COLO829 (cell line): ENCODE results near the gene PTPRN2.
"Not testable (repeated sequence)": the region's sequence is repeated elsewhere in the genome, so short reads cannot be mapped to it uniquely, and the experiment has no call there.

ENCODE experiments used
- DNase-seq: peaks from one replicate; pipeline ENCODE4 v3.0.0; 2012; ENCODE audit warnings: low spot score

The PTPRN2 gene

GRCh38 chr7:158443688-158444483, 143.7 kb downstream of the PTPRN2 start:
- no peak for DNase-seq

GRCh38 chr7:158443014-158443687, 144.5 kb downstream of the PTPRN2 start:
- no peak for DNase-seq

DNA sequence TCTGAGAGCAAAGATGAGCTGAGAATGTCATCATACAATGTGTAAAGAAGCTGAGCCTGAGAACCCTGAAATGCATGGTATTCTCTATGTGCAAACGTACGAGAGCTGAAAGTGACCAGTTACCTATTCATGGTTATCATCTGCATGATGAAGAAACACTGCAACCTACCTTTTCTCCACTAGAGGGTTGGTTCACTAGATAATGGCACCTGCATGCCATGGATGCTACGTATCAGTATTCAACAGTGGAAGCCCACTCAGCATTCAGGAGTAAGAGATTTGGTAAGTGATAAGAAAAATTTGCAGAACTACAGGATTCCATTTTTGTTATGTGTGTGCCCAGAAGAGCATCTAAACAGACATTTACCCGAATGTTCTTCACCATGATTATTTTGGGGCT, 145.4 kb downstream of the PTPRN2 start:
- DNase-seq, result no peak

DNA sequence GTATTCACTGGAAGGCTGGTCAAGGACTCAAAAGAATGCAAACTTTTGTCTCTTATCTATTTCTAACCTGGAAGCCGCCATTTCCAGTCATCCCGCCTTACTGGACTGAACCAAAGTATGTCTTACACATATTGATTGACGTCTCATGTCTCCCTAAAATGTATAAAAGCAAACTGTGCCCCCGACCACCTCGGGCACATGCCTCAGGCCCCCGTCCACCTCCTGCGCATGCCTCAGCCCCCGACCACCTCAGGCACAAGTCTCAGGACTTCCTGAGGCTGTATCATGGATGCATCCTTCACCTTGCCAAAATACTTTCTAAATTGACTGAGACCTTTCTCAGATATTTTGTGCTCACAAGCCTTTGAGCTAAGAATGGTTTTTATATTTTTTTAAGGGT, 148.6 kb downstream of the PTPRN2 start:
- DNase-seq, result no peak

DNA sequence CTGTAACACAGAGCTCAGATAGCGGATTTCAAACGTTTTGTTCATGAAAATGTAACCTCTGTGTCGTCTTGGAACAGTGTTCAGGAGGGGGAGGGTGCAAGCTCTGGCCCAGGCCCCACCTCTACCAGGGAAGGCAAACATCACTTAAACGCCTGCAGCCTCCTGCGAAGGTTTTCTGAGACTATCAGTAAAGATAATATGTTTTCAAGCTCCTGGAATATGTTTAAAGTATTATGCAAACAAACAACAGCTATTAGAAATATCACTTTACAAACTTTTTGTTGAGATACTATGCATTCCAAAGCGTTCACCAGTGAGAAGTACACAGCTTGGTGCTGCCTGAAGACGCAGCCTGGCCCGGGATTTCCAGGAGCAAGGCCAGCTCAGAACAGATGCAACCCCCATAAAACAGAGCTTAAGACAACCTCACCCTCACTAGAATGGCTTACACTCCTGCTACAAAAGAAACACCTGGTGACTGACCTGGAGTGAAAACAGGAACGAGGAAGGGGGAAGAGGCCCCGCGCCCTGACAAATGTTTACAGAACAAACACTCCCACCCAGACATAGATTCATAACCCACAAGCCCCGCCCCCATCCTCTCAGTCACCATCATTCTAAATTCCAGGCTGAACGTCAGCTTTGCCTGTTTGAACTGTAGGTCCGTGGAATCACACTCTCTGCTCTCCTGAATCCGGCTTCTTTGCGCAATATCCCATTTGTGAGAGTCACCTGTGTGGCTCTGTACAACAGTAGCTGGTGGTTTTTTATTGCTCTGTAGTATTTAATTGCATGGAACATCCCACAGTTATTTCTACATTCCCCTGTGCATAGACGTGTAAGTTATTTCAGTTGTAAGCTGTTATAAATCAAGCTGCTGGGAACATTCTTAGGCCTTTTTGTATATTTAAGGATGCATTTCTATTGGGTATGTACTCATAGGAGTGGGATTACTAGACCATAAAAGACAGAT, 155.0 kb downstream of the PTPRN2 start:
- DNase-seq, result no peak

DNA sequence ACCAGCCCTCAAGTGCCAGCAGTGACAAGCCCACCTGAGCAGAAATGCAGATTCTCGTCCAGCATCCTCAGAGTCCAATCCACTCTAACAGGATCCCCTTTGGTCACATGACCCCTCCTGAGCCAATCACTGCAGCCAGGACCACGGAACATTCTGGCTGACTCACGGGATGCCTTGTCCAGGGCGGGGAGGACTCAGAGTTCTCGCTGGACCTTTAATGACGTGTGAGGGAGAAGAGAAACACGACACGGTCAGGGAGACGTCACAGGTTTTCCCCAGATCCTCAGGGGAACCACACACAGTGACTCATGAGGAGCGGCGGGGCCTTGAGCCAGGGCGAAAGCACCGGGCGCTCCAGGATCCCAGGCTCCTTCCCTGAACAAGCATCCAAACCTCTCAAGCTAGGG, 155.7 kb downstream of the PTPRN2 start:
- DNase-seq, result no peak

DNA sequence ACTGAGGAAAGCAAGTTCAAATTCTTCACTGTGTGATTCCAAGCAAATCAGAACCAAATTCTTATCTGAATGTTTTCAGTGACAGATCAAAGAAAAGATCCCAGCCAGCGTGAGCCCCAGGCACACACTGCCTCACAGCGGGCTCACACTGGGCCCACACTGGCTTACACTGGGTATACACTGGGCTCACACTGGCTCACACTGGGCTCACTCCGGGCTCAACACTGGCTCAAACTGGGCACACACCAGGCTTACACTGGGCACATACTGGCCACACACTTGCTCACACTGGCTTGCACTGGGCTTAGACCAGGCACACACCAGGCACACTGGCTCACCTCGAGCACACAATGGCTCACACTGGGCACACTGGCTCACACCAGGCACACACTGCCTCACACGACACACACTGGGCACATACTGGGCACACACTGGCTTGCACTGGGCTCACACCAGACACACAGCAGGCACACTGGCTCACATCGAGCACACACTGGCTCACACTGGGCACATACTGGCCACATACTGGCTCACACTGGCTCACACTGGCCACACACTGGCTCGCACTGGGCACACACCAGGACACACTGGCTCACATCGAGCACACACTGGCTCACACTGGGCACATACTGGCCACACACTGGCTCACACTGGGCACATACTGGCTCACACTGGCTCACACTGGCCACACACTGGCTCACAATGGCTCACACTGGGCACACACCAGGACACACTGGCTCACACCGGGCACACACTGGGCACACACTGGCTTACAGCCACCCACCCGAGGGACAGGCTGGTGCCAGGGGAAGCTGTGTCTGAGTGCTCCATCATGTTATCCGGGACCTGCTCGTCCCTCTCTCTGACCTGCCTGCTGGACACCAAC, 156.3 kb downstream of the PTPRN2 start:
- no peak for DNase-seq

- DNase-seq, result no peak
Observed at GRCh38 chr7:158430308-158431034, 157.2 kb downstream of the PTPRN2 start.

DNA sequence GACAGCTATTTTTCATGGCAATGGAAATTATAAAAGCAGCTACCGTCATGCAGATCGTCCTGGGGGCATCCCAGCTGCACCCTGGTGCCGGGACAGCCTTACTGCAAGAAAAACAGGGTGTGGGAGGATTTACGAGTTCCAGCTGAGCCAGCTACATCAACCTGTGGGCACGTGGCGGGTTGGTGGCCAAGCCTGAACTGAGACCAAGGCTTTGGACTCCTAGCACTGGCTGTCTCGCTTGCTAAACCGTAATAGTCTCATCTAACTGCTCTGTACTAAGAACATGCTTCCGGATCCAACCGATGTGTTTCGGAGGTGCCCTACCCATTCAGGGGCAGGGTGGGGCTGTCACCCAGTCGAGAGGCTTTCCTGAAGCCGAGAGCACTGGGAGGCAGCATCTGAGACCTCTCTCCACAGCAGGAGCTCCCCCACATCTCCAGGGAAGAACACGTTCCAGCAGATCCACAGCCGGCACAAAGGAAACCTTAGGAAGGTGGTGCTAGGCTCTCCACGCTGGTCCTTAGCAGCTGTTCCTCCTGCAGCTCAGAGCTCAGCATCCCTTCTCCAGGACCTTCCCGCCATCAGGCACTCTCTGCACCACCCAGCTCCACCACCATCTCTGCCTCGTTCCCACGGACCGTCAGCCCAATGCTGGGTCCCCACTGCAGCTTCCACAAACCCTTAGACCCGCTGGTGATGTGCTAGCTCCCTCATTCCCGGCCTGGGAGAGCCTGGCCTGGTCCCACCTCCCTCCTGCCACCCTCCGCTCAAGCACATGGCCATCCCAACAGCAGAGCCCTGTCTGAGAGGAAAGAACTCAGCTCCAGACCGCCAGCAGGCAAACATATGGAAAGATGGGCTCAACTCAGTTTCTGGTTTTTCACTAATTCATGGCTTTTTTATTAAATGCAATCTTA, 158.5 kb downstream of the PTPRN2 start:
- DNase-seq, result no peak

GRCh38 chr7:158428131-158428836, 159.3 kb downstream of the PTPRN2 start:
- no peak for DNase-seq

- not testable (repeated sequence) for DNase-seq
Observed at GRCh38 chr7:158425676-158426075, 161.9 kb downstream of the PTPRN2 start.

DNA sequence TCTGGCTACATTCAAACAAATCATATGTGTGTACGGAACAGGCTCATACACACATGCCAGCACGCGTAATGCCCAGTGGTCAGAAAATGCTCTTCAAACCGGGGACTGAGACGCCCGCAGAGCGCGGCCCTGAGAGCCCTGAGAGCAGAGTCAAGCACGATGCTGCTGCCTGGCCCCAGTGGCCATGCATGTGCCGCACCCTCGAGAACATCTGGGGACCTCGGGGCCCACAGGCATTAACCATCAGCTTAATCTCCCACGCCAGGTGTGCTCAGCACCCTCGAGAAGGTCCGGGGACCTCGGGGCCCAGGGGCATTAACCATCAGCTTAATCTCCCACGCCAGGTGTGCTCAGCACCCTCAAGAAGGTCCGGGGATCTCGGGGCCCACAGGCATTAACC, 163.1 kb downstream of the PTPRN2 start:
- DNase-seq, result no peak

DNA sequence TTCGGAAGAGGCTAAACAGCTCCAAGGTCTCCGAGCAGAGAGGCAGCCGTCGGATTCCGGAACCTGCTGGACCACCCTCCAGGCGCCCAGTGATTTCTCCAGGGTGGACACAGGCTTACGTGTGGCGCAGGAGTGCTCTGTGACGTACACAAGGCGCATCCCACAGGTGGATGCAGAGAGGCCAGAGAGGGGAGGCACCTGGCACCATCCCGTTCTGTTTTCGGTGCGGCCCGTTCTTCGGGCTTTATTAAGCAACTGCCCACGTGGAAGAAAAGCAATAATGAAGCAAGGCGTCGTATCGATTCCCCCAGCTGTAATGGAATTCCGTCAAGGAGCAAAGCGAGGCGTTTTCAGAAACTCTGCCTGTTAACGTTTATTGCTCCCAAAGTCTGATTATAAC, 163.6 kb downstream of the PTPRN2 start:
- no peak for DNase-seq

DNA sequence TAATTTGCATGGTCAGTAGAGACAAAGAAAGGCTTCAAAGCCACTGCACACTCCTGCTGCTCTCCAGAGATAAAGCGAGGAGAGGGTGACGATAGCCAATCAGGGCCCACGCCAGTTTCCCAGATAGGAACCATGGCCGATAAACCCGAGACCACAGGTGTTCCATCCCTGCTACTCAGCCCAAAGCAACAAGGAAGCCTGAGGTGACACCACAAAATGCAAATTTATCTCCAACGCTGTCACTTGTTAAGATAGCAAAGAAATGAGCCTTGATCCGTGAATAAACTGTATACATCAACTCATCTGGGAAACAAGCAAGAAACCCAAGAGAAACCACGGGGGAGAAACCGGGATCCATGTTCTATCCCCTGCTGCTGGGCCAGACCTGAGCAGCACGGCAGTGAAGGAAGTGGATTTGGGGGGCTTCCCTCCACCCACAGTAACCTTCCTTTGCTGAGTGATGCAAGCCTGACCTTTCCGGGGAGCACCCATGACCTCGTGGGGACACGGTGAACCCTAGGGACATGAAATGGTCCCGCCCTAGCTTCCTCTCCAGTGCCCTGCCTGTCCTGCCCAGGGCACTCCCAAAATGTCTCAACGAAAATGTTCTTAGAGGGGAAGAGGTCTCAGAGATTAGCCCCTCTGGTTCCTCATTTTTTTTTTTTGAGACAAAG, 164.6 kb downstream of the PTPRN2 start:
- no peak for DNase-seq

DNA sequence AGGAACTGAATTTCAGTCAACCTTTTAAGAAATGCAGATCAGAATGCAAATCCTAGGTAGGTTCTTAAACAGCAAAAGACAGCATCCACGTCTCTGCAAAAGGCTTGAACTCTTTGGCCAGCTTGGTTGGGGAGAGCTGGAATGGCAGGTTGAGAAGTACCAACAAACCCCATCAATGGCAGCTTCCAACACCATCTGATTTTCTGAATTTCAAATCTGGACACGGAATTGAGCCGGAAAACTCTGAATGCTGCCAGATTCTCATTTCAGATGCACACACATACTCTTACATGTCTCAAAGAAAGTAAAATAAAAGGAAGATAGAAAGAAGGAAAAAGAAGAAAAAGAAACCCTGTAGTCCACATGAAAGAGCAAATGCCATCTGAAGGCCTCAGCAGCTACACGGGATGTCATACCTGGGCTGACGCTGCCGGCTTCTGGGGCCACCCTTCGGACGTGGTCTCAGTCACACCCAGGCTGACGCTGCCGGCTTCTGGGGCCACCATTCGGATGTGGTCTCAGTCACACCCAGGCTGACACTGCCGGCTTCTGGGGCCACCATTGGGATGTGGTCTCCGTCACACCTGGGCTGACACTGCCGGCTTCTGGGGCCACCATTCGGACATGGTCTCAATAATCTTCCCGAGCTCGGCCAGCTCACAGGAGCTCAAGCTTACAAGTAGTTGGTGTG, 165.3 kb downstream of the PTPRN2 start:
- no peak for DNase-seq

DNA sequence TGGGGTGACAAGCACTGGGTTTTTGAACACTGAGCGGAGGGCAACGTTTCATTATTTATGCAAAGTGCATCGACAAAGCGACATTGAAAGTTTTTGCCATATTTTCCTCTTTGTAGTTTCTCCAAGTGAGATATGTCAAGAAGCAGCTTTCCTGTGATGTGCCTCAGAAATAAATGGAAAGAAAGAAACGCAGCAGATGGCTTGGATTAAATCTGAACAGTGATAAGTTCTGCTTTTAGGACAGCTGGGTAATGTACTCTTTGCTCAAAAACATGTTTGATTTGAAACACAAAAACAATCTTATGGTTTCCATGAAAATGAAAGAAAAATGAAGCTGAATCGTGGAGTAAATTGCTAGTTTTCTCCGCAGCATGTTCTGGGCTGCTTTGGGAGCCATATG, 166.3 kb downstream of the PTPRN2 start:
- no peak for DNase-seq

GRCh38 chr7:158420591-158421340, 166.9 kb downstream of the PTPRN2 start:
- DNase-seq, result no peak
